LoVo (cell line): ENCODE data around the gene PROS1.
"Not testable (repeated sequence)": the region's sequence is repeated elsewhere in the genome, so short reads cannot be mapped to it uniquely, and the experiment has no call there.

Experiments used
- DNase-seq: peaks from one replicate; pipeline ENCODE4 v3.0.0-alpha.2; 2016; ENCODE audit warnings: low spot score

Gene PROS1

GRCh38 chr3:93969443-93969842, 4.3 kb downstream of the PROS1 start:
- DNase-seq = no peak

- DNase-seq = not testable (repeated sequence)
Measured at GRCh38 chr3:93965106-93965505, 8.6 kb downstream of the PROS1 start.

- no peak for DNase-seq
Measured at GRCh38 chr3:93962798-93963197, 10.9 kb downstream of the PROS1 start.

- no peak for DNase-seq
Measured at GRCh38 chr3:93961489-93961888, 12.2 kb downstream of the PROS1 start.

GRCh38 chr3:93961026-93961425, 12.7 kb downstream of the PROS1 start:
- no peak for DNase-seq

- DNase-seq = not testable (repeated sequence)
Measured at GRCh38 chr3:93949958-93950357, 23.7 kb downstream of the PROS1 start.

GRCh38 chr3:93937485-93937884, 36.2 kb downstream of the PROS1 start:
- not testable (repeated sequence) for DNase-seq

GRCh38 chr3:93936549-93936948, 37.1 kb downstream of the PROS1 start:
- DNase-seq = no peak

GRCh38 chr3:93934366-93935046, 39.2 kb downstream of the PROS1 start:
- no peak for DNase-seq

GRCh38 chr3:93931597-93932229, 42.0 kb downstream of the PROS1 start:
- no peak for DNase-seq

- DNase-seq = no peak
Measured at GRCh38 chr3:93930041-93930440, 43.7 kb downstream of the PROS1 start.

GRCh38 chr3:93926789-93927188, 46.9 kb downstream of the PROS1 start:
- DNase-seq = no peak

GRCh38 chr3:93924491-93924890, 49.2 kb downstream of the PROS1 start:
- no peak for DNase-seq

- DNase-seq = no peak
Measured at GRCh38 chr3:93923006-93923405, 50.7 kb downstream of the PROS1 start.

- DNase-seq = not testable (repeated sequence)
Measured at GRCh38 chr3:93917546-93918029, 56.1 kb downstream of the PROS1 start.

GRCh38 chr3:93913623-93914022, 60.1 kb downstream of the PROS1 start:
- DNase-seq = peak; percentile 18

- no peak for DNase-seq
Measured at GRCh38 chr3:93911206-93911605, 62.5 kb downstream of the PROS1 start.

- DNase-seq = no peak
Measured at GRCh38 chr3:93910097-93910496, 63.6 kb downstream of the PROS1 start.

- DNase-seq = no peak
Measured at GRCh38 chr3:93907132-93907531, 66.6 kb downstream of the PROS1 start.

GRCh38 chr3:93906245-93906644, 67.5 kb downstream of the PROS1 start:
- DNase-seq = no peak

- DNase-seq = no peak
Measured at GRCh38 chr3:93904568-93904967, 69.1 kb downstream of the PROS1 start.

GRCh38 chr3:93878250-93879017, 95.3 kb downstream of the PROS1 start:
- not testable (repeated sequence) for DNase-seq

- not testable (repeated sequence) for DNase-seq
Measured at GRCh38 chr3:93877427-93877826, 96.3 kb downstream of the PROS1 start.
